ENCODE data around the gene ZFP64.

The ZFP64 gene

DNA sequence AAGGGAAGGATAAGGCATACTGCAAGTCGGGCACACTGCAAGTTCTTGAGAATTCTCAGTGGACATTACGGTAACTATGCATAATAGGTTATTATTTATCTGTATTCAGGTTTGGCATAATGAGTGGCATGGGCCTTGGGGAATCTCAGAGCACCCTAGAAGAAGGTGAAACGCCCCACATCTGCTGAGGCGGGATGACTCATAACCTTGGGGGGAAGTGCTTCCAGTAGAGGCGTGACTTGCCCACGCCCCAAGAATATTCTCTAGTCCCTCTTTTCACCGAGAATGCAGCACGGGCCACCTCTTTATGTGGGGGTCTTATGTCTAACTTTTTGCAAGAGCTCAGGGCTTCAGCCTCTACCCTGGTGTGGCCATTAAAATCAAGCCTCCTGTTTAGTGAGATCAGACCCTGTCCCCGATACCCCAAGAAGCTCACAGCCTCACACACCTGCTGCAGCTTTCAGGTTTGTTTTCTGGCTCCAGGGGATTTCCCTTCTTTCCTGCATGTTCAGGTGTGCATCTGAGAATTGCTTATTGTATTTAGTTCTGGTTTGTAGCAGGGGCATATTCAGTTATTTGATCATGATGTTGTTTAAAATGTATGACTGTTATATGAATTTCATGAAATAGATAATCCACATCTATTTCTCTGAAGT is 19.1 kb downstream of the ZFP64 start:
- TF ChIP-seq TCF12 (IDR thresholded peaks at IDR 0.05; ENCODE audit: low read depth) (no peak), TAF1 (IDR thresholded peaks at IDR 0.05; ENCODE audit: low read depth) (no peak), EGR1 (IDR thresholded peaks at IDR 0.05) (no peak), NFIC (IDR thresholded peaks at IDR 0.05) (no peak), EP300 (IDR thresholded peaks at IDR 0.05; ENCODE audit: borderline replicate concordance) (no peak)

DNA sequence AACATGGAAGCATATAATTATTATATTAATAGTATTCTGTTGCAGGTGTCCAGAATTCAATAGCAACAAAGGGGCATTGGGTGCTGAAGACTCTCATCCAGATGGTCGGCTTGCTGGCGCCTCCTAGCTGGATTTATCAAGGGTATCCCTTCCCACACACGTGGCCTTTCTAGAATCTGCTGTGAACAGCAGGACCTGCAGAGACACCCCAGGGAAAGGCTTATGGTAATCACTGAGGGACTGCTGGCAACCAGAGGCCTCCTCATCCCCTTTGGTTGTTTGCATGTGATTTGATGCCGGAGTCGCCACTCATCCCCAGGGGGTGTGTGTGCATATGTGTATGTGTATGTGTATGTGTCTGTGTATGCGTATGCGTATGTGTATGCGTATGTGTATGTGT is 20.6 kb downstream of the ZFP64 start:
- TF ChIP-seq RAD21 (IDR thresholded peaks at IDR 0.05; ENCODE audit: low read depth) = no peak
- no peak for TF ChIP-seq REST (IDR thresholded peaks at IDR 0.05; ENCODE audit: low read depth)
- no peak for TF ChIP-seq CEBPB (IDR thresholded peaks at IDR 0.05)
- TF ChIP-seq, protein P1, sequence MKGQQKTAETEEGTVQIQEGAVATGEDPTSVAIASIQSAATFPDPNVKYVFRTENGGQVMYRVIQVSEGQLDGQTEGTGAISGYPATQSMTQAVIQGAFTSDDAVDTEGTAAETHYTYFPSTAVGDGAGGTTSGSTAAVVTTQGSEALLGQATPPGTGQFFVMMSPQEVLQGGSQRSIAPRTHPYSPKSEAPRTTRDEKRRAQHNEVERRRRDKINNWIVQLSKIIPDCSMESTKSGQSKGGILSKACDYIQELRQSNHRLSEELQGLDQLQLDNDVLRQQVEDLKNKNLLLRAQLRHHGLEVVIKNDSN (IDR thresholded peaks at IDR 0.05) = no peak
- TF ChIP-seq ZBTB7A (IDR thresholded peaks at IDR 0.05; ENCODE audit: low read depth) = no peak
- TF ChIP-seq NFIC (IDR thresholded peaks at IDR 0.05) = no peak
- no peak for TF ChIP-seq EGR1 (IDR thresholded peaks at IDR 0.05)
- no peak for TF ChIP-seq YY1 (IDR thresholded peaks at IDR 0.05; ENCODE audit: low read depth)

DNA sequence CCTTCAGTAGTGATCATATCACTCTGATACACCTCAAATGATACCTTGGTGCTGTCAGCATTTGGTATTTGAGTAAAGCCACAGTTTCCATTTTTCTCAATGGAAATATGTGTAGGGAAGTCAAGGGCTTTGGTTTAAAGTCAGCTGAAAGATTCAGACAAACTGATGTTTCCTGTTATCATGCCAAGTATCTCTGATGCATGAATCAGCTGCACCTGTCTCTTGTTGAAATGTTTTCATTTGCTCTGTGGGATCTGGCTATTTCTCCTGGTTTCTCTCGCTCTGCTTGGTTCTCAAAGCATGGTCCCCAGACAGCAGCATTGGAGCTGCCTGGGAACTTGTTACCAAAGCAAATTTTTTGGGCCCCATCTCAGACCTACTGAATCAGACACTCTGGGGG is 23.5 kb downstream of the ZFP64 start:
- TF ChIP-seq NFIC (IDR thresholded peaks at IDR 0.05) (no peak), FOXM1 (IDR thresholded peaks at IDR 0.05; ENCODE audit: borderline replicate concordance, low read depth) (no peak), REST (IDR thresholded peaks at IDR 0.05; ENCODE audit: low read depth) (no peak), EGR1 (IDR thresholded peaks at IDR 0.05) (no peak), TAF1 (IDR thresholded peaks at IDR 0.05; ENCODE audit: low read depth) (no peak), CEBPB (IDR thresholded peaks at IDR 0.05) (no peak), ZBTB7A (IDR thresholded peaks at IDR 0.05; ENCODE audit: low read depth) (no peak), EP300 (IDR thresholded peaks at IDR 0.05; ENCODE audit: borderline replicate concordance) (no peak), CREB1 (IDR thresholded peaks at IDR 0.05; ENCODE audit: low read depth) (no peak), YY1 (IDR thresholded peaks at IDR 0.05; ENCODE audit: low read depth) (no peak), TEAD4 (IDR thresholded peaks at IDR 0.05) (no peak), RAD21 (IDR thresholded peaks at IDR 0.05; ENCODE audit: low read depth) (no peak)
- TF ChIP-seq, protein P1 (IDR thresholded peaks at IDR 0.05) = no peak
- TF ChIP-seq, protein P2, sequence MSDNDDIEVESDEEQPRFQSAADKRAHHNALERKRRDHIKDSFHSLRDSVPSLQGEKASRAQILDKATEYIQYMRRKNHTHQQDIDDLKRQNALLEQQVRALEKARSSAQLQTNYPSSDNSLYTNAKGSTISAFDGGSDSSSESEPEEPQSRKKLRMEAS (IDR thresholded peaks at IDR 0.05) = no peak

GRCh38 chr20:52167232-52167840 is 24.2 kb downstream of the ZFP64 start:
- TF ChIP-seq RAD21 (IDR thresholded peaks at IDR 0.05; ENCODE audit: low read depth) (no peak), CREB1 (IDR thresholded peaks at IDR 0.05; ENCODE audit: low read depth) (no peak), REST (IDR thresholded peaks at IDR 0.05; ENCODE audit: low read depth) (no peak), ZBTB7A (IDR thresholded peaks at IDR 0.05; ENCODE audit: low read depth) (no peak), TCF12 (IDR thresholded peaks at IDR 0.05; ENCODE audit: low read depth) (no peak), FOXM1 (IDR thresholded peaks at IDR 0.05; ENCODE audit: borderline replicate concordance, low read depth) (no peak), EP300 (IDR thresholded peaks at IDR 0.05; ENCODE audit: borderline replicate concordance) (no peak), EGR1 (IDR thresholded peaks at IDR 0.05) (no peak), YY1 (IDR thresholded peaks at IDR 0.05; ENCODE audit: low read depth) (no peak), NFIC (IDR thresholded peaks at IDR 0.05) (no peak), CEBPB (IDR thresholded peaks at IDR 0.05) (no peak), TEAD4 (IDR thresholded peaks at IDR 0.05) (no peak), TAF1 (IDR thresholded peaks at IDR 0.05; ENCODE audit: low read depth) (no peak)
- TF ChIP-seq, protein P2 (IDR thresholded peaks at IDR 0.05) = no peak
- TF ChIP-seq, protein P1 (IDR thresholded peaks at IDR 0.05) = no peak

Data from Ishikawa (cell line).